ENCODE results near the gene BAZ2B. TPM values are rescaled to one million over a fixed set of nuclear protein-coding genes. Genes with fewer than 3 reads are reported as not detected.

BAZ2B gene
- total RNA-seq, 1 donor from 2014 or later = 69.8 TPM

GRCh38 chr2:159399716-159400415, 216.5 kb downstream of the BAZ2B start:
- H3K4me1 ChIP-seq (ENCODE audit: insufficient read depth, low read length) = no peaks in the 10 kb centered on the region
- Mint-ChIP-seq H3K27me3 (ENCODE audit: low read depth, unreplicated experiment) (no peaks in the 10 kb centered on the region), H3K36me3 (ENCODE audit: low read depth, unreplicated experiment) (peaks cover 3% of the 10 kb centered on the region), H3K9me3 (ENCODE audit: unreplicated experiment) (no peaks in the 10 kb centered on the region), H3K27ac (ENCODE audit: unreplicated experiment) (no peak overlapping the region), H3K4me3 (ENCODE audit: unreplicated experiment) (no peak overlapping the region), H3K4me1 (ENCODE audit: low read depth, unreplicated experiment) (no peaks in the 10 kb centered on the region)
- no peak overlapping the region for H2AFZ ChIP-seq (ENCODE audit: low read depth, low read length)
- H3K9me3 ChIP-seq (ENCODE audit: insufficient read depth, low read depth, low read length) = no peaks in the 10 kb centered on the region
- no peak overlapping the region for H3K27ac ChIP-seq (ENCODE audit: low read depth, low read length)
- no peaks in the 10 kb centered on the region for H3K79me2 ChIP-seq (ENCODE audit: insufficient read depth, low read length)
- DNase-seq (ENCODE audit: low read depth) (no peak), FAIRE-seq (no peak)
- no peaks in the 10 kb centered on the region for H4K20me1 ChIP-seq (ENCODE audit: insufficient read depth, low read length)
- no peak overlapping the region for H3K4me2 ChIP-seq (ENCODE audit: low read length)
- H3K36me3 ChIP-seq (ENCODE audit: insufficient read depth, low read length) = peaks cover 6% of the 10 kb centered on the region
- H3K27me3 ChIP-seq (ENCODE audit: insufficient read depth, low read length) = no peaks in the 10 kb centered on the region
- TF ChIP-seq EZH2 (IDR thresholded peaks at IDR 0.05; ENCODE audit: insufficient read depth, low read length) = no peak
- TF ChIP-seq CTCF (IDR thresholded peaks at IDR 0.05; ENCODE audit: insufficient read depth, low read depth, low read length) = no peak
- no peak overlapping the region for H3K4me3 ChIP-seq (ENCODE audit: insufficient read depth, low read depth, low read length)
- no peak overlapping the region for H3K9ac ChIP-seq (ENCODE audit: low read length)

GRCh38 chr2:159396799-159397198, 219.5 kb downstream of the BAZ2B start:
- H3K27ac Mint-ChIP-seq (ENCODE audit: unreplicated experiment) = no peak overlapping the region
- H3K4me1 ChIP-seq (ENCODE audit: insufficient read depth, low read length) = no peaks in the 10 kb centered on the region
- peaks cover 9% of the 10 kb centered on the region for H3K36me3 Mint-ChIP-seq (ENCODE audit: low read depth, unreplicated experiment)
- H3K4me2 ChIP-seq (ENCODE audit: low read length) = no peak overlapping the region
- H3K9me3 ChIP-seq (ENCODE audit: insufficient read depth, low read depth, low read length) = no peaks in the 10 kb centered on the region
- H3K27me3 ChIP-seq (ENCODE audit: insufficient read depth, low read length) = no peaks in the 10 kb centered on the region
- no peak overlapping the region for H3K9ac ChIP-seq (ENCODE audit: low read length)
- H4K20me1 ChIP-seq (ENCODE audit: insufficient read depth, low read length) = no peaks in the 10 kb centered on the region
- H3K27me3 Mint-ChIP-seq (ENCODE audit: low read depth, unreplicated experiment) = no peaks in the 10 kb centered on the region
- no peaks in the 10 kb centered on the region for H3K79me2 ChIP-seq (ENCODE audit: insufficient read depth, low read length)
- no peak overlapping the region for H3K4me3 Mint-ChIP-seq (ENCODE audit: unreplicated experiment)
- peaks cover 7% of the 10 kb centered on the region for H3K36me3 ChIP-seq (ENCODE audit: insufficient read depth, low read length)
- H3K4me3 ChIP-seq (ENCODE audit: insufficient read depth, low read depth, low read length) = no peak overlapping the region
- no peaks in the 10 kb centered on the region for H3K4me1 Mint-ChIP-seq (ENCODE audit: low read depth, unreplicated experiment)
- TF ChIP-seq CTCF (IDR thresholded peaks at IDR 0.05; ENCODE audit: insufficient read depth, low read depth, low read length) (no peak), EZH2 (IDR thresholded peaks at IDR 0.05; ENCODE audit: insufficient read depth, low read length) (no peak)
- H2AFZ ChIP-seq (ENCODE audit: low read depth, low read length) = no peak overlapping the region
- no peak overlapping the region for H3K27ac ChIP-seq (ENCODE audit: low read depth, low read length)
- no peaks in the 10 kb centered on the region for H3K9me3 Mint-ChIP-seq (ENCODE audit: unreplicated experiment)
- FAIRE-seq (no peak), DNase-seq (ENCODE audit: low read depth) (no peak)

GRCh38 chr2:159382447-159383028, 233.8 kb downstream of the BAZ2B start:
- H4K20me1 ChIP-seq (ENCODE audit: insufficient read depth, low read length) = no peaks in the 10 kb centered on the region
- H3K36me3 ChIP-seq (ENCODE audit: insufficient read depth, low read length) = peaks cover 17% of the 10 kb centered on the region

More at GRCh38 chr2:159382447-159383028, 233.8 kb downstream of the BAZ2B start:
- FAIRE-seq (no peak), DNase-seq (ENCODE audit: low read depth) (no peak)
- Histone ChIP-seq H3K27me3 (ENCODE audit: insufficient read depth, low read length) (no peaks in the 10 kb centered on the region), H3K9me3 (ENCODE audit: insufficient read depth, low read depth, low read length) (no peaks in the 10 kb centered on the region), H3K4me3 (ENCODE audit: insufficient read depth, low read depth, low read length) (no peak overlapping the region), H3K4me2 (ENCODE audit: low read length) (no peak overlapping the region), H3K27ac (ENCODE audit: low read depth, low read length) (no peak overlapping the region), H3K9ac (ENCODE audit: low read length) (no peak overlapping the region), H2AFZ (ENCODE audit: low read depth, low read length) (no peak overlapping the region), H3K79me2 (ENCODE audit: insufficient read depth, low read length) (no peaks in the 10 kb centered on the region), H3K4me1 (ENCODE audit: insufficient read depth, low read length) (no peaks in the 10 kb centered on the region)
- H3K27me3 Mint-ChIP-seq (ENCODE audit: low read depth, unreplicated experiment) = no peaks in the 10 kb centered on the region
- H3K27ac Mint-ChIP-seq (ENCODE audit: unreplicated experiment) = no peak overlapping the region
- no peaks in the 10 kb centered on the region for H3K9me3 Mint-ChIP-seq (ENCODE audit: unreplicated experiment)
- H3K4me1 Mint-ChIP-seq (ENCODE audit: low read depth, unreplicated experiment) = no peaks in the 10 kb centered on the region
- TF ChIP-seq CTCF (IDR thresholded peaks at IDR 0.05; ENCODE audit: insufficient read depth, low read depth, low read length) = no peak
- H3K36me3 Mint-ChIP-seq (ENCODE audit: low read depth, unreplicated experiment) = peaks cover 2% of the 10 kb centered on the region
- no peak overlapping the region for H3K4me3 Mint-ChIP-seq (ENCODE audit: unreplicated experiment)

Measured in astrocyte (in vitro differentiated cells and primary cell).